HPDE6-E6E7 (cell line): ENCODE measurements around the gene CCDC28B.

ENCODE experiments used
- DNase-seq: peaks from one replicate; pipeline ENCODE4 v3.0.0; 2011; ENCODE audit warnings: missing footprints; ENCODE audit errors: extremely low spot score

The CCDC28B gene

GRCh38 chr1:32221980-32222755, 21.8 kb downstream of the CCDC28B start, which contains the start of the genes EIF3I and TMEM234:
Gene EIF3I, plus strand, starts transcription at chr1:32222407. Its CDS starts 35 bp downstream, at chr1:32222442.
Gene TMEM234, minus strand, starts transcription at chr1:32222353. Its CDS starts 31 bp downstream, at chr1:32222322.
- peak; percentile 87 for DNase-seq

GRCh38 chr1:32223683-32224082, 23.3 kb downstream of the CCDC28B start:
- DNase-seq: no peak

- DNase-seq: no peak
These were observed 23.9 kb downstream of the CCDC28B start for GRCh38 chr1:32224285-32224684.

GRCh38 chr1:32228771-32229170, 28.4 kb downstream of the CCDC28B start:
- DNase-seq: no peak

- DNase-seq: no peak
These were observed 31.5 kb downstream of the CCDC28B start for GRCh38 chr1:32231843-32232432.

- no peak for DNase-seq
These were observed 32.3 kb downstream of the CCDC28B start for GRCh38 chr1:32232558-32233304.

GRCh38 chr1:32234792-32235191, 34.4 kb downstream of the CCDC28B start:
- DNase-seq: no peak

GRCh38 chr1:32239337-32239736, 38.9 kb downstream of the CCDC28B start:
- DNase-seq: no peak

- no peak for DNase-seq
These were observed 39.4 kb downstream of the CCDC28B start for GRCh38 chr1:32239790-32240139.

GRCh38 chr1:32240140-32240951, 40.0 kb downstream of the CCDC28B start:
- DNase-seq: no peak

GRCh38 chr1:32241001-32241763, 40.8 kb downstream of the CCDC28B start:
- no peak for DNase-seq

GRCh38 chr1:32242341-32242851, 42.0 kb downstream of the CCDC28B start:
- DNase-seq: no peak

- DNase-seq: no peak
These were observed 46.5 kb downstream of the CCDC28B start, which contains the start of gene FAM167B for GRCh38 chr1:32246888-32247273. Gene FAM167B, plus strand, starts transcription at chr1:32247222. Its CDS starts 200 bp downstream, at chr1:32247422.

- no peak for DNase-seq
These were observed 47.1 kb downstream of the CCDC28B start for GRCh38 chr1:32247452-32247851.

GRCh38 chr1:32247983-32248889, 47.8 kb downstream of the CCDC28B start:
- peak; percentile 82 for DNase-seq

- DNase-seq: peak; percentile 78
These were observed 49.6 kb downstream of the CCDC28B start for GRCh38 chr1:32249831-32250525.

GRCh38 chr1:32250893-32251716, 50.7 kb downstream of the CCDC28B start, which contains the start of gene LCK:
Gene LCK, plus strand, starts transcription at chr1:32251265. Its CDS starts 23,065 bp downstream, at chr1:32274330.
- DNase-seq: no peak
